GM19099 (cell line): ENCODE results near the gene PRKAR2A.

Experiments used
- POLR2A ChIP-seq: IDR thresholded peaks from 3 replicates; pipeline ENCODE4 v1.6.1; 2011; ENCODE audit warnings: low read depth; ENCODE audit not compliant: insufficient read length; ENCODE audit errors: extremely low read depth

PRKAR2A gene

GRCh38 chr3:48804930-48805329 is 42.7 kb downstream of the PRKAR2A start:
- no peak for TF ChIP-seq POLR2A

GRCh38 chr3:48798998-48799397 is 48.7 kb downstream of the PRKAR2A start:
- TF ChIP-seq POLR2A, result no peak

GRCh38 chr3:48797626-48798025 is 50.0 kb downstream of the PRKAR2A start:
- no peak for TF ChIP-seq POLR2A

- no peak for TF ChIP-seq POLR2A
Observed at GRCh38 chr3:48795997-48796732, 51.5 kb downstream of the PRKAR2A start.

- no peak for TF ChIP-seq POLR2A
Observed at GRCh38 chr3:48789665-48790064, 58.0 kb downstream of the PRKAR2A start.

GRCh38 chr3:48788544-48789162 is 59.0 kb downstream of the PRKAR2A start:
- no peak for TF ChIP-seq POLR2A

- TF ChIP-seq POLR2A, result no peak
Observed at GRCh38 chr3:48784426-48785120, 63.1 kb downstream of the PRKAR2A start.

GRCh38 chr3:48783304-48783703 is 64.4 kb downstream of the PRKAR2A start:
- TF ChIP-seq POLR2A, result no peak

GRCh38 chr3:48782046-48782445 is 65.6 kb downstream of the PRKAR2A start:
- no peak for TF ChIP-seq POLR2A

GRCh38 chr3:48776854-48777253 is 70.8 kb downstream of the PRKAR2A start:
- no peak for TF ChIP-seq POLR2A

- no peak for TF ChIP-seq POLR2A
Observed at GRCh38 chr3:48770192-48770502, 77.5 kb downstream of the PRKAR2A start.

GRCh38 chr3:48765376-48765775 is 82.3 kb downstream of the PRKAR2A start:
- TF ChIP-seq POLR2A, result no peak

- no peak for TF ChIP-seq POLR2A
Observed at GRCh38 chr3:48762816-48763215, 84.9 kb downstream of the PRKAR2A start.

GRCh38 chr3:48759071-48759470 is 88.6 kb downstream of the PRKAR2A start:
- no peak for TF ChIP-seq POLR2A

- TF ChIP-seq POLR2A, result no peak
Observed at GRCh38 chr3:48756640-48757039, 91.0 kb downstream of the PRKAR2A start.

- no peak for TF ChIP-seq POLR2A
Observed at GRCh38 chr3:48750856-48751255, 96.8 kb downstream of the PRKAR2A start.
